IMR-90 (cell line): ENCODE data around the gene NEDD4L. TPM values are rescaled to one million over a fixed set of nuclear protein-coding genes. Genes with fewer than 3 reads are reported as not detected.
A peak's percentile ranks its signal among the peaks of the same experiment; 100 is the strongest.

ENCODE experiments used
- ATAC-seq: fragments of 200-7000 bp; cut with Tn5 transposase; 2 replicates; pipeline ENCODE4 v1.9.1; 2020; ENCODE audit warnings: low read depth, mild to moderate bottlenecking, moderate library complexity
- BruUV-seq: library from RNA; stranded (reverse); fragments of 400-500 nt; replicated peaks from 2 replicates; lab custom pipeline; 2021; lab: Mats Ljungman, UMichigan
- CTCF ChIA-PET: fragments of 300-600 bp; formaldehyde crosslinking; extraction: SDS; loops from one replicate; lab custom pipeline; 2021; ENCODE audit warnings: antibody characterized with exemption; lab: Yijun Ruan, JAX
- POLR2A ChIA-PET: fragments of 300-600 bp; sonication (Branson Sonifier 250); formaldehyde crosslinking; loops from one replicate; lab custom pipeline; 2022; ENCODE audit warnings: antibody characterized with exemption; ENCODE audit not compliant: unreplicated experiment; lab: Charles Lee
- DNase-seq: peaks from one replicate; pipeline ENCODE4 v3.0.0; 2013
- H2AFZ ChIP-seq: replicated peaks from 2 replicates; pipeline ENCODE3; 2013; ENCODE audit warnings: low read length, mild to moderate bottlenecking; ENCODE audit not compliant: poor library complexity
- H2AK5ac ChIP-seq: 2 replicates; pipeline ENCODE4 v1.6.1; 2013; ENCODE audit warnings: low read depth, low read length, inconsistent platforms
- H2AK9ac ChIP-seq: replicated peaks from 2 replicates; pipeline ENCODE3; 2013; ENCODE audit warnings: mild to moderate bottlenecking, low read depth, low read length, moderate library complexity; ENCODE audit not compliant: poor library complexity
- H2BK120ac ChIP-seq: 2 replicates; pipeline ENCODE4 v1.6.1; 2013; ENCODE audit warnings: low read depth, low read length, inconsistent platforms
- H2BK15ac ChIP-seq: 3 replicates; pipeline ENCODE4 v1.6.1; 2013; ENCODE audit warnings: low read depth, low read length, inconsistent platforms
- H2BK20ac ChIP-seq: 2 replicates; pipeline ENCODE4 v1.6.1; 2013; ENCODE audit warnings: low read depth, mild to moderate bottlenecking, inconsistent platforms, low read length, moderate library complexity
- H2BK5ac ChIP-seq: 2 replicates; pipeline ENCODE4 v1.6.1; 2013; ENCODE audit warnings: mild to moderate bottlenecking, low read depth, low read length, inconsistent platforms; ENCODE audit not compliant: poor library complexity, severe bottlenecking
- H3K14ac ChIP-seq: replicated peaks from 2 replicates; pipeline ENCODE4 v1.6.1; 2013; ENCODE audit warnings: low read depth, low read length, inconsistent platforms
- H3K18ac ChIP-seq: 2 replicates; pipeline ENCODE4 v1.6.1; 2013; ENCODE audit warnings: low read depth, low read length, control low read depth
- H3K23ac ChIP-seq: 2 replicates; pipeline ENCODE4 v1.6.1; 2013; ENCODE audit warnings: low read depth, low read length, inconsistent platforms
- H3K27ac ChIP-seq: 2 replicates; pipeline ENCODE4 v1.5.1; 2013; ENCODE audit warnings: mild to moderate bottlenecking, control low read depth, low read length; ENCODE audit not compliant: insufficient read depth
- H3K27me3 ChIP-seq: 2 replicates; pipeline ENCODE4 v1.6.1; 2013; ENCODE audit warnings: low read length; ENCODE audit not compliant: control insufficient read depth, insufficient read depth
- H3K36me3 ChIP-seq: 2 replicates; pipeline ENCODE4 v1.6.1; 2013; ENCODE audit warnings: low read length, mixed read lengths; ENCODE audit not compliant: control insufficient read depth, insufficient read depth
- H3K4ac ChIP-seq: 2 replicates; pipeline ENCODE4 v1.6.1; 2013; ENCODE audit warnings: low read depth, low read length, inconsistent platforms
- H3K4me1 ChIP-seq: 2 replicates; pipeline ENCODE4 v1.6.1; 2013; ENCODE audit warnings: low read length, mixed read lengths; ENCODE audit not compliant: control insufficient read depth, insufficient read depth
- H3K4me2 ChIP-seq: 2 replicates; pipeline ENCODE4 v1.6.1; 2013; ENCODE audit warnings: low read depth, mild to moderate bottlenecking, control low read depth, low read length, moderate library complexity
- H3K4me3 ChIP-seq: 2 replicates; pipeline ENCODE4 v1.5.1; 2013; ENCODE audit warnings: low read depth, mild to moderate bottlenecking, control low read depth, low read length, moderate library complexity; ENCODE audit not compliant: insufficient read depth
- H3K56ac ChIP-seq: 2 replicates; pipeline ENCODE4 v1.6.1; 2013; ENCODE audit warnings: low read length, inconsistent platforms; ENCODE audit not compliant: insufficient read depth; ENCODE audit errors: extremely low read depth
- H3K79me1 ChIP-seq, 2 experiments: 2 replicates each; pipeline ENCODE4 v1.6.1; 2013; ENCODE audit warnings: low read length in 2 of 2, inconsistent platforms in 1 of 2, low read depth in 1 of 2
- H3K9ac ChIP-seq: 2 replicates; pipeline ENCODE4 v1.6.1; 2013; ENCODE audit warnings: low read depth, low read length, control low read depth
- H3K9me1 ChIP-seq: 2 replicates; pipeline ENCODE4 v1.6.1; 2013; ENCODE audit warnings: low read length, inconsistent platforms; ENCODE audit not compliant: insufficient read depth
- H3K9me3 ChIP-seq: 2 replicates; pipeline ENCODE4 v1.6.1; 2013; ENCODE audit warnings: low read length; ENCODE audit not compliant: control insufficient read depth, insufficient read depth
- H4K20me1 ChIP-seq: 2 replicates; pipeline ENCODE4 v1.6.1; 2013; ENCODE audit warnings: low read length, inconsistent platforms; ENCODE audit not compliant: insufficient read depth
- H4K5ac ChIP-seq: 2 replicates; pipeline ENCODE4 v1.6.1; 2013; ENCODE audit warnings: mild to moderate bottlenecking, low read depth, low read length, control low read depth
- H4K8ac ChIP-seq, 2 experiments: 2 replicates each; pipeline ENCODE4 v1.6.1; 2013; ENCODE audit warnings: low read depth in 2 of 2, low read length in 2 of 2, control low read depth in 1 of 2, inconsistent platforms in 1 of 2
- H4K91ac ChIP-seq: 2 replicates; pipeline ENCODE4 v1.6.1; 2013; ENCODE audit warnings: low read depth, low read length, inconsistent platforms; ENCODE audit not compliant: insufficient read depth
- BHLHE40 ChIP-seq: fragments of 150-350 bp; IDR thresholded peaks from 2 replicates; pipeline ENCODE4 v1.6.1; 2016; ENCODE audit warnings: mild to moderate bottlenecking, low read depth, low read length
- CEBPB ChIP-seq: IDR thresholded peaks from 2 replicates; pipeline ENCODE4 v1.6.1; 2012; ENCODE audit warnings: low read depth, low read length, improper control_type of control experiment
- CHD1 ChIP-seq: IDR thresholded peaks from 2 replicates; pipeline ENCODE4 v1.6.1; 2012; ENCODE audit warnings: low read depth, low read length, improper control_type of control experiment
- CTCF ChIP-seq: conservative IDR thresholded peaks from 2 replicates; pipeline ENCODE4 v1.5.1; 2012; ENCODE audit warnings: mild to moderate bottlenecking, low read depth, low read length, improper control_type of control experiment
- ELK1 ChIP-seq: fragments of 150-350 bp; IDR thresholded peaks from 2 replicates; pipeline ENCODE4 v1.6.1; 2016; ENCODE audit warnings: low read depth, mild to moderate bottlenecking, low read length, moderate library complexity, borderline replicate concordance
- FOS ChIP-seq: fragments of 150-350 bp; IDR thresholded peaks from 2 replicates; pipeline ENCODE4 v1.6.1; 2016; ENCODE audit warnings: low read depth, low read length
- MAFK ChIP-seq: IDR thresholded peaks from 2 replicates; pipeline ENCODE4 v1.6.1; 2012; ENCODE audit warnings: low read depth, low read length, improper control_type of control experiment
- MAZ ChIP-seq: IDR thresholded peaks from 2 replicates; pipeline ENCODE4 v1.6.1; 2012; ENCODE audit warnings: low read depth, mild to moderate bottlenecking, low read length, improper control_type of control experiment, moderate library complexity, borderline replicate concordance
- MXI1 ChIP-seq: IDR thresholded peaks from 2 replicates; pipeline ENCODE4 v1.6.1; 2012; ENCODE audit warnings: low read depth, mild to moderate bottlenecking, low read length, moderate library complexity, borderline replicate concordance
- NFE2L2 ChIP-seq: fragments of 150-350 bp; IDR thresholded peaks from 2 replicates; pipeline ENCODE4 v1.6.1; 2016; ENCODE audit warnings: low read depth, mild to moderate bottlenecking, low read length
- POLR2A ChIP-seq: IDR thresholded peaks from 2 replicates; pipeline ENCODE4 v1.6.1; 2012; ENCODE audit warnings: mild to moderate bottlenecking, low read depth, low read length
- RAD21 ChIP-seq: IDR thresholded peaks from 2 replicates; pipeline ENCODE4 v1.6.1; 2012; ENCODE audit warnings: low read length, improper control_type of control experiment
- RCOR1 ChIP-seq: IDR thresholded peaks from 2 replicates; pipeline ENCODE4 v1.6.1; 2012; ENCODE audit warnings: mild to moderate bottlenecking, low read length, improper control_type of control experiment; ENCODE audit not compliant: insufficient replicate concordance
- RFX5 ChIP-seq: IDR thresholded peaks from 2 replicates; pipeline ENCODE4 v1.8.0; 2012; ENCODE audit warnings: low read depth, mild to moderate bottlenecking, low read length, moderate library complexity
- SMC3 ChIP-seq: fragments of 150-350 bp; IDR thresholded peaks from 2 replicates; pipeline ENCODE4 v1.6.1; 2016; ENCODE audit warnings: low read depth, mild to moderate bottlenecking, antibody characterized with exemption, low read length, moderate library complexity
- USF2 ChIP-seq: fragments of 150-350 bp; IDR thresholded peaks from 2 replicates; pipeline ENCODE4 v1.6.1; 2017; ENCODE audit warnings: mild to moderate bottlenecking, antibody characterized with exemption, low read length, low read depth
- WGBS, 2 experiments: methylation state at CpG; one replicate each; pipeline versions ENCODE4 v1.1.5 to v1.1.7; 2013; ENCODE audit warnings: missing lambda C conversion rate in 2 of 2; ENCODE audit not compliant: insufficient read length in 1 of 2; ENCODE audit errors: extremely low coverage in 2 of 2; 5-methylcytosine and 5-hydroxymethylcytosine counted together
- dilution Hi-C: fragments of 300-500 bp; cut with HindIII; formaldehyde crosslinking; loops from one replicate; pipeline ENCODE4 v1.14.3; 2018; ENCODE audit warnings: low sequenced_read_pairs; ENCODE audit not compliant: unreplicated experiment
- in situ Hi-C: fragments of 300-500 bp; cut with MboI; formaldehyde crosslinking; loops from 3 replicates; pipeline ENCODE4 v1.14.3; 2019; ENCODE audit warnings: low sequenced_read_pairs, inconsistent platforms, mixed read lengths
- intact Hi-C: fragments of 100-400 bp; cut with micrococcal nuclease; formaldehyde crosslinking; loops from 2 replicates; pipeline ENCODE4 v1.10.0; 2022
- polyA plus RNA-seq, 3 experiments: library from polyadenylated mRNA; depleted of rRNA; stranded (reverse); fragments of >200 nt; gene quantifications; 2 replicates each; pipeline ENCODE4 v1.2.3, GENCODE V29; 2012; ENCODE audit warnings: low replicate concordance in 1 of 3
- total RNA-seq: library from RNA; depleted of rRNA; stranded (reverse); fragments of >200 nt; gene quantifications from 2 replicates; pipeline ENCODE4 v1.2.3, GENCODE V29; 2012

NEDD4L gene
- total and polyA plus RNA-seq, 2 of the 4 experiments (the other 2 are of a cell fraction), result 10.0 to 10.9 TPM

- Histone ChIP-seq H3K27me3 (peaks cover 13% of the 10 kb centered on the region), H4K20me1 (no peaks in the 10 kb centered on the region), H3K23ac (no peak overlapping the region), H3K36me3 (no peaks in the 10 kb centered on the region), H3K56ac (no peak overlapping the region), H3K9me3 (no peaks in the 10 kb centered on the region), H3K4me3 (no peak overlapping the region), H2BK120ac (no peak overlapping the region), H4K91ac (no peak overlapping the region), H3K4me1 (no peaks in the 10 kb centered on the region), H4K8ac (no peak overlapping the region), H2AK9ac (no peak overlapping the region), H3K79me1 (no peaks in the 10 kb centered on the region), H3K4me2 (no peak overlapping the region), H2AK5ac (no peak overlapping the region), H4K5ac (no peak overlapping the region), H3K4ac (no peak overlapping the region), H2BK20ac (no peak overlapping the region), H2BK15ac (no peak overlapping the region), H3K9ac (no peak overlapping the region), H2BK5ac (no peak overlapping the region), H3K18ac (no peak overlapping the region), H3K9me1 (no peaks in the 10 kb centered on the region), H2AFZ (no peak overlapping the region), H3K27ac (no peak overlapping the region), H3K14ac (no peak overlapping the region)
- no peak for DNase-seq
- no CpG with 5 or more reads among the region's 3 CpGs for WGBS, 2 experiments
- intact Hi-C loops (no loop called here), in situ Hi-C loops (no loop called here), dilution Hi-C loops (no loop called here)
- ChIA-PET POLR2A (no interaction called here), CTCF (interaction anchor here (0.6 to 0.7 kb wide), 2 partner anchors 14 to 19 kb away, joined by 3 read pairs; no protein-coding TSS in a partner anchor)
- peak; percentile 51 for ATAC-seq
- BruUV-seq, result no TSS peak
- TF ChIP-seq RFX5 (no peak), CEBPB (no peak), ELK1 (no peak), SMC3 (no peak), RAD21 (no peak), MAZ (no peak), USF2 (no peak), POLR2A (no peak), NFE2L2 (no peak), MXI1 (no peak), CTCF (no peak), MAFK (no peak), BHLHE40 (no peak), FOS (no peak), CHD1 (no peak), RCOR1 (no peak)
Observed at GRCh38 chr18:58024139-58024538, 19.9 kb upstream of the NEDD4L start.
